Vagina (tissue), 2 donors: Measurements from ENCODE around the gene SLC12A7.

Experiments used
- CTCF ChIP-seq, 3 experiments: fragments of 450-650 bp in 2 of 3; fragments of 200-600 bp in 1 of 3; sonication (generic) in 1 of 3; IDR thresholded peaks; one replicate each; pipeline ENCODE4 v1.5.1; 2017 to 2019; ENCODE audit warnings: antibody characterized with exemption in 3 of 3, mild to moderate bottlenecking in 2 of 3, moderate library complexity in 2 of 3
- POLR2AphosphoS5 ChIP-seq, 2 donors: sonication (generic); formaldehyde crosslinking; IDR thresholded peaks; one replicate each; pipeline ENCODE4 v1.9.0; 2017; ENCODE audit warnings: antibody characterized with exemption in 2 of 2, mild to moderate bottlenecking in 2 of 2, low read depth in 1 of 2; ENCODE audit not compliant: insufficient read depth in 1 of 2

- TF ChIP-seq CTCF (IDR thresholded peaks at IDR 0.05) (no peak), POLR2AphosphoS5 (IDR thresholded peaks at IDR 0.05; ENCODE audit: insufficient read depth in 1 of 2, low read depth in 1 of 2) (no peak)
Observed at GRCh38 chr5:1098986-1099597, 12.8 kb downstream of the SLC12A7 start.
